Natural killer cell (primary cell): ENCODE results near the gene VAMP5. TPM values are rescaled to one million over a fixed set of nuclear protein-coding genes. Genes with fewer than 3 reads are reported as not detected.

Experiments
- ATAC-seq, 3 donors: fragments of 150-1000 bp in 2 of 3; fragments of 200-7000 bp in 1 of 3; cut with Tn5 transposase; 1 replicate in 1 of 3; 2 replicates in 2 of 3; pipeline ENCODE4 v1.10.0; 2021; ENCODE audit warnings: mild to moderate bottlenecking in 2 of 3, moderate library complexity in 2 of 3
- DNase-seq, 2 donors: peaks; one replicate each; pipeline versions ENCODE4 v3.0.0 to v3.0.0-alpha.2; 2013 to 2021; ENCODE audit warnings: mixed read lengths in 1 of 2
- H3K27ac ChIP-seq: one replicate; pipeline ENCODE4 v1.5.1; 2013; ENCODE audit warnings: mild to moderate bottlenecking, low read length
- H3K27me3 ChIP-seq: one replicate; pipeline ENCODE4 v1.6.1; 2013; ENCODE audit warnings: low read length; ENCODE audit not compliant: control insufficient read depth, insufficient read depth
- H3K36me3 ChIP-seq: one replicate; pipeline ENCODE4 v1.6.1; 2013; ENCODE audit warnings: low read length; ENCODE audit not compliant: control insufficient read depth, insufficient read depth
- H3K4me1 ChIP-seq: one replicate; pipeline ENCODE4 v1.6.1; 2013; ENCODE audit warnings: low read length; ENCODE audit not compliant: control insufficient read depth, insufficient read depth
- H3K4me3 ChIP-seq: one replicate; pipeline ENCODE4 v1.5.1; 2013; ENCODE audit warnings: low read length
- H3K9me3 ChIP-seq: one replicate; pipeline ENCODE4 v1.6.1; 2013; ENCODE audit warnings: low read length; ENCODE audit not compliant: control insufficient read depth, insufficient read depth
- H3K27ac Mint-ChIP-seq, 2 donors: one replicate each; pipeline ENCODE4 v1.8.0; 2022; ENCODE audit warnings: mild to moderate bottlenecking in 2 of 2, mixed read lengths in 2 of 2, moderate library complexity in 1 of 2
- H3K27me3 Mint-ChIP-seq, 2 donors: one replicate each; pipeline ENCODE4 v1.8.0; 2022; ENCODE audit warnings: low read depth in 2 of 2, mixed read lengths in 2 of 2
- H3K36me3 Mint-ChIP-seq: one replicate; pipeline ENCODE4 v1.8.0; 2022; ENCODE audit warnings: mixed read lengths
- H3K4me1 Mint-ChIP-seq, 2 donors: one replicate each; pipeline ENCODE4 v1.8.0; 2022; ENCODE audit warnings: mixed read lengths in 2 of 2
- H3K4me3 Mint-ChIP-seq: one replicate; pipeline ENCODE4 v1.8.0; 2022; ENCODE audit warnings: mild to moderate bottlenecking, moderate library complexity, mixed read lengths
- H3K9me3 Mint-ChIP-seq, 2 donors: one replicate each; pipeline ENCODE4 v1.8.0; 2022; ENCODE audit warnings: mixed read lengths in 2 of 2
- CTCF ChIP-seq: fragments of 200-600 bp; IDR thresholded peaks from one replicate; pipeline ENCODE4 v1.8.0; 2022; ENCODE audit warnings: antibody characterized with exemption
- WGBS: methylation state at CpG from one replicate; pipeline ENCODE4 v1.1.7; 2013; ENCODE audit warnings: missing lambda C conversion rate; ENCODE audit not compliant: insufficient coverage; 5-methylcytosine and 5-hydroxymethylcytosine counted together
- intact Hi-C: fragments of 100-400 bp; cut with micrococcal nuclease; formaldehyde crosslinking; loops from one replicate; pipeline ENCODE4 v1.14.2; 2022
- total RNA-seq, 4 donors: library from RNA; stranded (reverse); fragments of 120-200 nt in 1 of 4; gene quantifications; one replicate each; pipeline versions ENCODE4 v1.2.3 to v1.2.4, GENCODE V29; 2013 to 2022

VAMP5 gene
- total RNA-seq, 3 donors from 2014 or later (not counting 1 experiment from before 2014, with no cell fraction given): 35.0 to 50.7 (median 36.7) TPM

GRCh38 chr2:85604568-85605339 lies 20.5 kb downstream of the VAMP5 start:
- 93% methylated on average over 4 of the region's 6 CpGs for WGBS
- DNase-seq (no peak), ATAC-seq (no peak)
- Mint-ChIP-seq H3K4me1 (peaks cover 23 to 29% of the 10 kb centered on the region in 2 donors), H3K36me3 (peaks cover 5% of the 10 kb centered on the region), H3K27me3 (no peaks in the 10 kb centered on the region), H3K9me3 (no peaks in the 10 kb centered on the region), H3K27ac (no peak overlapping the region), H3K4me3 (no peak overlapping the region)
- intact Hi-C loops: loop anchor here (5.0 kb wide), 1 partner anchor 42 kb away; the partner anchor contains the start of gene GGCX
- TF ChIP-seq CTCF: no peak
- H3K27ac ChIP-seq: no peak overlapping the region
- H3K9me3 ChIP-seq: no peaks in the 10 kb centered on the region
- peaks cover 16% of the 10 kb centered on the region for H3K36me3 ChIP-seq
- H3K27me3 ChIP-seq: no peaks in the 10 kb centered on the region
- H3K4me3 ChIP-seq: no peak overlapping the region
- H3K4me1 ChIP-seq: peaks cover 24% of the 10 kb centered on the region

GRCh38 chr2:85605406-85606115 lies 21.3 kb downstream of the VAMP5 start:
- no peak overlapping the region for H3K27ac ChIP-seq
- Mint-ChIP-seq H3K36me3 (peaks cover 5% of the 10 kb centered on the region), H3K27ac (no peak overlapping the region), H3K4me1 (peaks cover 23 to 29% of the 10 kb centered on the region in 2 donors), H3K4me3 (no peak overlapping the region), H3K27me3 (no peaks in the 10 kb centered on the region), H3K9me3 (no peaks in the 10 kb centered on the region)
- H3K27me3 ChIP-seq: no peaks in the 10 kb centered on the region
- peaks cover 30% of the 10 kb centered on the region for H3K4me1 ChIP-seq
- peaks cover 16% of the 10 kb centered on the region for H3K36me3 ChIP-seq
- TF ChIP-seq CTCF: no peak
- intact Hi-C loops: no loop called here
- no peaks in the 10 kb centered on the region for H3K9me3 ChIP-seq
- WGBS: 96% methylated on average over 4 of the region's 4 CpGs
- no peak overlapping the region for H3K4me3 ChIP-seq
- ATAC-seq: no peak
- no peak for DNase-seq

- Histone ChIP-seq H3K4me1 (peaks cover 34% of the 10 kb centered on the region), H3K4me3 (no peak overlapping the region), H3K27ac (no peak overlapping the region), H3K9me3 (no peaks in the 10 kb centered on the region), H3K27me3 (no peaks in the 10 kb centered on the region), H3K36me3 (peaks cover 16% of the 10 kb centered on the region)
- ATAC-seq: no peak
- intact Hi-C loops: no loop called here
- DNase-seq: no peak
- Mint-ChIP-seq H3K27ac (no peak overlapping the region), H3K9me3 (no peaks in the 10 kb centered on the region), H3K4me1 (peaks cover 23 to 30% of the 10 kb centered on the region in 2 donors), H3K4me3 (no peak overlapping the region), H3K36me3 (peaks cover 5% of the 10 kb centered on the region), H3K27me3 (no peaks in the 10 kb centered on the region)
- no peak for TF ChIP-seq CTCF
- 97% methylated on average over 7 of the region's 7 CpGs for WGBS
Measured at GRCh38 chr2:85606116-85606455, 21.9 kb downstream of the VAMP5 start.
